Lung (tissue), 12 donors: Measurements from ENCODE around the gene MYO18B. TPM values are rescaled to one million over a fixed set of nuclear protein-coding genes. Genes with fewer than 3 reads are reported as not detected.
A peak's percentile ranks its signal among the peaks of the same experiment; 100 is the strongest.

Experiments used
- ATAC-seq: fragments of 200-7000 bp; cut with Tn5 transposase; one replicate; pipeline ENCODE4 v1.9.1; 2020; ENCODE audit warnings: moderate number of reproducible peaks; ENCODE audit not compliant: insufficient read depth, low FRiP score
- DNase-seq, 3 donors: peaks; one replicate each; pipeline ENCODE4 v3.0.0-alpha.2; 2013 to 2017
- H3K27ac ChIP-seq, 2 donors: one replicate each; pipeline ENCODE4 v1.5.1; 2013; ENCODE audit warnings: mild to moderate bottlenecking in 2 of 2, moderate library complexity in 2 of 2, control low read depth in 1 of 2, inconsistent platforms in 1 of 2, low read depth in 1 of 2, low read length in 1 of 2
- H3K27me3 ChIP-seq, 3 donors: one replicate each; pipeline ENCODE4 v1.5.1; 2013; ENCODE audit warnings: low read length in 2 of 3; ENCODE audit not compliant: control insufficient read depth in 3 of 3, insufficient read depth in 3 of 3
- H3K36me3 ChIP-seq, 4 donors: one replicate each; pipeline ENCODE4 v1.5.1; 2013; ENCODE audit warnings: low read length in 4 of 4, mild to moderate bottlenecking in 1 of 4, moderate library complexity in 1 of 4; ENCODE audit not compliant: control insufficient read depth in 4 of 4, insufficient read depth in 4 of 4
- H3K4me1 ChIP-seq, 5 donors: one replicate each; pipeline ENCODE4 v1.5.1; 2013; ENCODE audit warnings: low read length in 5 of 5, mild to moderate bottlenecking in 2 of 5, moderate library complexity in 1 of 5; ENCODE audit not compliant: control insufficient read depth in 5 of 5, insufficient read depth in 5 of 5
- H3K4me3 ChIP-seq: one replicate; pipeline ENCODE4 v1.5.1; 2013; ENCODE audit warnings: mild to moderate bottlenecking, control low read depth, moderate library complexity
- H3K9ac ChIP-seq, 2 donors: one replicate each; pipeline ENCODE4 v1.5.1; 2013; ENCODE audit warnings: low read length in 2 of 2, control low read depth in 1 of 2; ENCODE audit not compliant: insufficient read depth in 1 of 2
- H3K9me3 ChIP-seq, 4 donors: one replicate each; pipeline ENCODE4 v1.5.1; 2013; ENCODE audit warnings: low read length in 3 of 4, mild to moderate bottlenecking in 1 of 4, moderate library complexity in 1 of 4; ENCODE audit not compliant: control insufficient read depth in 4 of 4, insufficient read depth in 3 of 4
- CTCF ChIP-seq: IDR thresholded peaks from 2 replicates; pipeline ENCODE4 v1.5.1; 2012; ENCODE audit warnings: mild to moderate bottlenecking; ENCODE audit errors: control extremely low read depth, extremely low read depth
- WGBS, 2 donors: extraction: QIAGEN DNeasy Blood & Tissue Kit; methylation state at CpG; one replicate each; pipeline ENCODE4 v1.1.7; 2013; 5-methylcytosine and 5-hydroxymethylcytosine counted together
- polyA plus RNA-seq, 2 donors: library from polyadenylated mRNA; stranded (reverse); fragments of 200-250 nt; gene quantifications; one replicate each; pipeline ENCODE4 v1.2.1, GENCODE V29; 2013
- total RNA-seq, 2 donors: library from RNA; depleted of rRNA in 1 of 2; stranded (reverse); fragments of >200 nt in 1 of 2; gene quantifications; one replicate each; pipeline ENCODE4 v1.2.1, GENCODE V29; 2014 to 2021
- donor health status: control.
- donor health status: control.
- donor health status: Bipolar disorder and iron deficiency.
- donor health status: healthy.
- donor health status: DM: yes; HTN: yes; CAD: no.

The MYO18B gene
- total and polyA plus RNA-seq, 4 donors, result 0.02 to 0.71 (median 0.07) TPM

- Histone ChIP-seq H3K9me3 (peaks cover 0 to 6% (median 0%) of the 10 kb centered on the region in 4 donors), H3K36me3 (no peaks in the 10 kb centered on the region), H3K4me1 (peaks cover 0 to 3% (median 0%) of the 10 kb centered on the region in 5 donors), H3K27ac (no peak overlapping the region), H3K9ac (no peak overlapping the region), H3K27me3 (peaks cover 0 to 2% (median 0%) of the 10 kb centered on the region in 3 donors), H3K4me3 (no peak overlapping the region)
- ATAC-seq (no peak), DNase-seq (no peak)
- TF ChIP-seq CTCF, result no peak
- 65 to 66% methylated on average over 9 of the region's 9 CpGs for WGBS, 2 donors
These were observed 200.3 kb downstream of the MYO18B start for GRCh38 chr22:25942115-25942855.

GRCh38 chr22:25942856-25943411 is 200.9 kb downstream of the MYO18B start:
- peaks cover 0 to 3% (median 0%) of the 10 kb centered on the region in 5 donors for H3K4me1 ChIP-seq
- no peak overlapping the region for H3K9ac ChIP-seq
- H3K27me3 ChIP-seq, result peaks cover 0 to 2% (median 0%) of the 10 kb centered on the region in 3 donors
- TF ChIP-seq CTCF, result no peak
- WGBS, 2 donors, result 32 to 33% methylated on average over 10 of the region's 10 CpGs
- no peak overlapping the region for H3K27ac ChIP-seq
- ATAC-seq, result no peak
- no peaks in the 10 kb centered on the region for H3K36me3 ChIP-seq
- peaks cover 0 to 6% (median 0%) of the 10 kb centered on the region in 4 donors for H3K9me3 ChIP-seq
- no peak overlapping the region for H3K4me3 ChIP-seq
- DNase-seq, result peak; percentile 16 to 48 (median 44)

GRCh38 chr22:25950111-25950510 is 208.1 kb downstream of the MYO18B start:
- no peaks in the 10 kb centered on the region for H3K4me1 ChIP-seq
- DNase-seq (no peak), ATAC-seq (no peak)
- H3K9me3 ChIP-seq, result peaks cover 0 to 2% (median 0%) of the 10 kb centered on the region in 4 donors
- WGBS, 2 donors, result 88 to 90% methylated on average over 1 of the region's 1 CpG
- H3K27ac ChIP-seq, result no peak overlapping the region
- no peak overlapping the region for H3K4me3 ChIP-seq
- peaks cover 0 to 17% (median 0%) of the 10 kb centered on the region in 4 donors for H3K36me3 ChIP-seq
- H3K27me3 ChIP-seq, result peaks cover 0 to 2% (median 0%) of the 10 kb centered on the region in 3 donors
- no peak for TF ChIP-seq CTCF
- H3K9ac ChIP-seq, result no peak overlapping the region
